HG02763 (cell line): ENCODE data around the gene KIF20B.

Experiments
- ATAC-seq: cut with Tn5 transposase; IDR thresholded peaks from one replicate; pipeline ENCODE4 v1.9.1; 2021; ENCODE audit warnings: mild to moderate bottlenecking, moderate library complexity; ENCODE audit not compliant: unreplicated experiment

Gene KIF20B

GRCh38 chr10:89701242-89702120 lies at the start of gene KIF20B:
KIF20B (plus strand) TSS chr10:89701590; CDS start chr10:89705295, 3,705 bp downstream.
- peak; percentile 98 for ATAC-seq

GRCh38 chr10:89651916-89652573 lies 49.3 kb upstream of the KIF20B start:
- no peak for ATAC-seq

- no peak for ATAC-seq
These were observed 48.5 kb upstream of the KIF20B start for GRCh38 chr10:89652806-89653370.

GRCh38 chr10:89653410-89653869 lies 48.0 kb upstream of the KIF20B start:
- peak; percentile 70 for ATAC-seq

- no peak for ATAC-seq
These were observed 45.7 kb upstream of the KIF20B start for GRCh38 chr10:89655722-89656121.

GRCh38 chr10:89657302-89657701 lies 44.1 kb upstream of the KIF20B start:
- no peak for ATAC-seq

GRCh38 chr10:89659143-89660131 lies 42.0 kb upstream of the KIF20B start:
- no peak for ATAC-seq

- ATAC-seq: no peak
These were observed 38.8 kb upstream of the KIF20B start for GRCh38 chr10:89662596-89662995.

GRCh38 chr10:89663144-89663543 lies 38.2 kb upstream of the KIF20B start:
- no peak for ATAC-seq

GRCh38 chr10:89664203-89664602 lies 37.2 kb upstream of the KIF20B start:
- no peak for ATAC-seq

GRCh38 chr10:89665302-89665701 lies 36.1 kb upstream of the KIF20B start:
- ATAC-seq: no peak

GRCh38 chr10:89666138-89666537 lies 35.3 kb upstream of the KIF20B start:
- no peak for ATAC-seq

GRCh38 chr10:89668386-89669071 lies 32.9 kb upstream of the KIF20B start:
- no peak for ATAC-seq

- no peak for ATAC-seq
These were observed 31.4 kb upstream of the KIF20B start for GRCh38 chr10:89669985-89670384.

- no peak for ATAC-seq
These were observed 30.5 kb upstream of the KIF20B start for GRCh38 chr10:89670926-89671325.

- ATAC-seq: no peak
These were observed 24.0 kb upstream of the KIF20B start for GRCh38 chr10:89677341-89677740.

- no peak for ATAC-seq
These were observed 21.4 kb upstream of the KIF20B start for GRCh38 chr10:89679986-89680385.

GRCh38 chr10:89683883-89684282 lies 17.5 kb upstream of the KIF20B start:
- no peak for ATAC-seq

- no peak for ATAC-seq
These were observed 16.8 kb upstream of the KIF20B start for GRCh38 chr10:89684604-89685003.

GRCh38 chr10:89685936-89686335 lies 15.5 kb upstream of the KIF20B start:
- no peak for ATAC-seq
